DMS153 (cell line): ENCODE measurements around the gene MOV10L1.
"Not testable (repeated sequence)": the region's sequence is repeated elsewhere in the genome, so short reads cannot be mapped to it uniquely, and the experiment has no call there.

Source experiments
- DNase-seq: peaks from one replicate; lab custom pipeline; 2025; lab: John Stamatoyannopoulos, UW

MOV10L1 gene

GRCh38 chr22:50204998-50205397 is 115.2 kb downstream of the MOV10L1 start:
- not testable (repeated sequence) for DNase-seq

- no peak for DNase-seq
Observed at GRCh38 chr22:50205781-50206569, 116.2 kb downstream of the MOV10L1 start.

- DNase-seq, result no peak
Observed at GRCh38 chr22:50206599-50206998, 116.8 kb downstream of the MOV10L1 start.

GRCh38 chr22:50207383-50208140 is 117.8 kb downstream of the MOV10L1 start:
- DNase-seq, result no peak

- DNase-seq, result no peak
Observed at GRCh38 chr22:50208430-50208938, 118.7 kb downstream of the MOV10L1 start.

- DNase-seq, result no peak
Observed at GRCh38 chr22:50208939-50209892, 119.4 kb downstream of the MOV10L1 start.

GRCh38 chr22:50209893-50210292 is 120.1 kb downstream of the MOV10L1 start:
- no peak for DNase-seq

GRCh38 chr22:50210378-50211139 is 120.8 kb downstream of the MOV10L1 start:
- no peak for DNase-seq

- DNase-seq, result no peak
Observed at GRCh38 chr22:50211147-50211546, 121.3 kb downstream of the MOV10L1 start.
